Endometrium (tissue), 2 donors: ENCODE data around the gene ZNF169.
"Not testable (repeated sequence)": the region's sequence is repeated elsewhere in the genome, so short reads cannot be mapped to it uniquely, and the experiment has no call there.

Experiments used
- FAIRE-seq: peaks from 2 replicates; lab custom pipeline; 2012; peaks lifted over from hg19 to GRCh38; lab: Jason Lieb, UNC
- donor health status: control.
- donor health status: control.

The ZNF169 gene

DNA sequence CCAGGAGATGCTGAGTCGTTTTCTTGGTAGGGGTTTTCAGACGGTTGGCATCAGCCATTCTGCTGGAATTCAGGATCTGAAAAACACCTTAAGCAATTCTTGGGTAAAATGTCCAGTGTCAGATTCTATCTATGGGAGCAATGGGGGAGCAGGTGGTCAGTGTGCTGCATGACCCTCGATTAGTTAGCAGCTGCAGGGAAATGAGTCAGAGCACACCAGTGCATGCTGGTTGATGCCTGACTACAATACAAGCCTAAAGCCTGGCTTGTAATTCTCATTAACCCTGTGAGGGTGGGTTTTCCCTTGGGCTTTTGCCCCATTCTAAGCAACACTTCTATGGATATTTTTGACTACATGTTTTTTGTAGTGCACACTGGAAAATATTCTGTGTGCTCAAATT lies 89.7 kb downstream of the ZNF169 start:
- FAIRE-seq = not testable (repeated sequence)
